Astrocyte of the hippocampus (primary cell): ENCODE measurements around the gene TRIO.

ENCODE experiments used
- DNase-seq: peaks from one replicate; pipeline ENCODE4 v3.0.0; 2011; ENCODE audit warnings: low read depth, low spot score

Gene TRIO

DNA sequence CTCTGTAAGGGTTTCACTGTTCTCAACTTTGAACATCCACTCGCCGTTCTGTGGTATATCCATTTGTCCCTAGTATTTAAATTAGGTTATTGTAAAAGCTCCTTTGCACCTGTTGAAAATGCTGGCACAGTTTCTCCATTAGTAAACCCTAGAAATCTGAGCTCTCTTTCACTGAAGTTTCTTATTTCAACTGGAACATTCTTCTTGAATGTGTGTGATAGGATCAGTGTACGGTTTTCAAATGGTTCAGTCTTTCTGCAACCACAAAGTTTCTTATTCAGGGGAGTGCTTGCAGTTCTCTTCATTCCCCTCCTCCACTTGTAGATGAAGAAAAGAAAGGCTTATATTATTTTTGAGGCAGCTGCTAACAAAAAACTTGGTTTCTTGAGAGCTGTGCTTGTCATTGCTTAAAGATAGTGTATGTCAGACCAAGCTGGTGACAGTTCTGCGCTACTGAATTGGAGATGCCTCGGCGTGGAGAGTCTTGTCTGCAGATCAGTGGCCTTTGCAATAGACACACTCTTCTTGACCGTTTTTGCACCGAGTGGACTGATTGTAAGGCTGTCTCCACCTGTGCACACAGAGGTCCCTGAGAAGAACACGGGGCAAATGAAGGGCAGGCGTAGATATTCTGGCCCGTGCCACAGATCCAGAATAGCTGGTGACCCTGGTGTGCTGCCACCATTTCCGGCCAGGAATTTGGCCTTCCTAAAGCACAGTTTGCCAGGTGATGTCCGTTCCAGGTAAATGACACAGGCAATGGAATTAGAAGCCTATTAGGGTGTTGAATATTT is 102.2 kb downstream of the TRIO start:
- peak; percentile 67 for DNase-seq

DNA sequence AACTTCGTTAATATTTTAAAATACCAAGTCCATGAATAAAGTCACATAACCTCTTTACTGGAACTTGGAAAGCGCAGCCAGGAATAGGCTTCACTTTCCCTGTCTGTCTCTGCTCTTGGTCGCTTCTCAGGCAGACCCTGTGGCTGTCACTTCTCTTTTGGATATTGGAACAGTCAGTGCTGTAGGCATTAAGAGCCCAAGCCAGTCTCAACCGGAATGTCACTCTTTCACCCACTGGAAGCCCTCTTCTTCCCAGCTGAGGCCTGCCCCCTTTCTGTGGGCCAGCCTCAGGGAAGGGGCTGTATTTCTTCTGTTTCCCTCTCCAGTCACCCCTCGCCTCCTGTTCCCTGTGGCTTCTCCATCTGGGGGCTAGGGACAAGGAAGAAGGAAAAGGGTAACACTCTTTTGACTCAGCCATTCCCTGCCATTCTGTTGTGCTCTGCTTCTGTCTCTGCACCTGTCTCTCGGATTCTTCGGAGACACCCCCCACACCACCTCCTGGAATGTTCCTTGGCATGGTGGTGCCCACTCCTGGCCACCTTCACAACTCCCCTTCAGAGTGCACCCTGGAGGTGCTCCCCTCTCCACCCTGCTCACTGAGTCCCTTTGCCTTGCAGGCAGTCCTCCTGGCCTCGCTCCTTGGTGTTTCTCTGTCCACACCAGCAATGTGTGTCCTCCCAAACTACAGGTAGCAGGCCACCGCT is 103.4 kb downstream of the TRIO start:
- no peak for DNase-seq

DNA sequence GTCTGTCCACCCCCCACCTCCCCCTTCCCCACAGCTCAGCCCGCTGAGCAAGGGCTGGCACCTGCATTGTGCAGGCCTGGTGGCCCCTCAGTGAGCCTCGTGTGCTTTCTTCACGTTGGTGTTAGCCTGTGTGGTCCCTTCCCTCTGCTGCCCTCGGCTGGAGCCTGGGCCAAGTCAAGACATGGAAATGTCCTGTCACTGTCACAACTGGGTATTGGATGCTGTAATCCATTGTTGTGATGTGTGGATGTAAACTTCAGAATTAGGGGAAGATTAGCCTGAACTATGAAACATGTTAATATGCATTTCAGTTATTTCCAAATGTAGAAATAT is 103.9 kb downstream of the TRIO start:
- DNase-seq = no peak

DNA sequence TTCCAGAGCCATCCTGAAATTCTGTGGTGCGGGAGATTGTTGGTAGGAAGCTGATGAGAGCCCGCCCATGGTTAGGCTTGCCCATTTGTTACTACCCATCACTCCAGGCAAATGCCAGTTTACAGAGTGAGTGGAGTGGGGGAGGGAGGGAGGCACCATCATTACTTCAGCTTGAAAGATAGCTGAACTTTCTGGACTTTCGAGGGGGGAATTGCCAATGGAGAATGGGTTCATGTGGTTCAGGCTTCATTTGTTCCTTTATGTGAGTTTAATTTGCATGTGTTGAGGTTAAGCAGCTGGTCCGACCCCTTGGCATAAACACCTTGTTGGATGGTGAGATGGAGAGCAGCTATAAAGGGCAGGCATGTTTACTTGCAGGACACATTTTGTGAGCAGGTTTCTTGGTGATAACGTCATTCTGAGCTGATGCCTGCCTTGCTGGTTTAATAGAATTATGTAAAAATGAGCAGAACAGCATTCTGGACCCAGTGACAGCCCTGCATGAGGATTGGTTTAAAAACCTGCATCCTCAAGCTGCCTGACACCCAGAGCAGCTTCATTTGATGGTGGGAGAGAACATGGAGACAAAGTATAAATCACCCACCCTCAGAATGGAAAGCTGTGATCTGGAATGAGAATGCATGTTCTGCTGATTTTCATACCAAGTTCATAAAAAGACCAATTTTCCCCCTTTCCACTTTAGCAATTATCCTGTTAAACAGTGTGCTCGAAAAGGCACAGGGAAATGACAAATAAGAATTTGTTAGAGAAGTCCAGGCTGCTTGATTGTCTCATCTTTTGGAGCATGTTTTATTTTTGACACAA is 106.3 kb downstream of the TRIO start:
- no peak for DNase-seq

DNA sequence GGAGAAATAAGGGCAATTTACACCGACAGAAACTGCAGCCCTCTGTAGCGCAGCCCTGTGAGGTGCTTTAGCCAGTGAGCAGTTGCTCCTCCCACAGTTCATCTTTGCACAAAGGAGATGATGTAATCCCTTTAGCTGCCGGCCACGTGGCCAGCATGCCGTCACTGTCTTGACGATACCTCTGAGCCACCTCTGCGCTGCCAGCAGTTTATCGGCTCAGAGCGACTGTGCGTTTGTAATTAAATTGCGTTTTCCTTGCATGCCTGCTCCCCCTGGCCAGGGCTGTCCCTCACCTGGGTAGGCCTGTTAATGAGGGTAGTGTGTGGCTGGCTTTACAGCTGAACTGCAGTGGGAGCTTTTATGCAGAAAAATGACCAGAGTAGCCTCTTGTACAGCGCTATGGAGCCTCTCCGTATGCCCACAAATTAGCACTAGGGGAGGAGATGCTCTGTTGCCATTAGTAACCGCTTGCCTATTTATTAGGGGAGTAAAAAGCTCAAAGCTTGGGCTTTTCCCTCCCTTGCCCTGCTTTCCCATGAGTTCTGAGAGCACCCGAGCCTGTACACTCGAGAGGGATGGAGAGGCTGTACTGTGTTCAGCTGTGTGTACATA is 107.0 kb downstream of the TRIO start:
- peak; percentile 94 for DNase-seq

DNA sequence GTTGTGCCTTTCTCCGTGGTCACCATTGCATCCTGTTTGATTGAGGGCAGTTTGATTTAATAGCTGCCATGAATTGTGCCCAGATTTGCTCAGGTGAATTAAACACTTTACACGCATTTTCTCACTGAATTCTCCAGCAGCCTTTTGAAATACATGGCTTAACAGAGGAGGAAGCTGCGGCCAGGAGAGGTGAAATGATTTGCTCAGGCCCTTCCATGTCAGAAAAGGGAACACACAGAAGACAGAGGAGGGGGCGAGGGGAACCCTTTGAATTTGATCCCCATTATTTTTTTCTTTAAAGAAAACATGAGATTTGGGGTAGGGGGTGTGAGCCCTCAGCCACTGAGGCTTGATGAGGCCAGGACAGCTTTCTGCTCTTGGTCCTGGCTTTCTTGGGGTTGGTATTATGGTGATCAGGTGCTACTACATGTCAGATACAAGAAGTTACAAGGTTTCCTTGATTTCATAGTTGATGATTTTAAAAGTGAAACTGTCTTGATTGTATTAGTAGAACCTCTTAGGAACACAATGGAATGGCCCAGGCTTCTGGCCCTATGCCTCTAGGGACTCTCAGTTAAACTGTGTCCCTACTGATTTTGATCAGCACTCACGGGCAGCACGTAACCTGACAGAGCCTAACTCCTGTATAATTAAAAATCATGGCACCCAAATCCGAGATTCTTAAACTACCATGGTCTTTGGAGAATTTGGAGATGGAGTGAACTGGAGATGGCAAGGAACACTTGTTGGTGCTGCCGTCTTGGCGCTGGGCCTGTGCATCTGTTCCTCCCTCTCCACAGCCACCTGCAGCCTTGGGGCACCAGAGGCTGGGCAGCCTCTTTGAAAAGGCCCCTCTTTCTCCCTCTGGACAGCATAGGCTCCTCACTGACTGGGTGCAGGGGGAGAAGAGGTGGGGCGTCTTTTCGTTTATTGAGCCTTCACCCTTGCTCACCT is 107.9 kb downstream of the TRIO start:
- DNase-seq = no peak

DNA sequence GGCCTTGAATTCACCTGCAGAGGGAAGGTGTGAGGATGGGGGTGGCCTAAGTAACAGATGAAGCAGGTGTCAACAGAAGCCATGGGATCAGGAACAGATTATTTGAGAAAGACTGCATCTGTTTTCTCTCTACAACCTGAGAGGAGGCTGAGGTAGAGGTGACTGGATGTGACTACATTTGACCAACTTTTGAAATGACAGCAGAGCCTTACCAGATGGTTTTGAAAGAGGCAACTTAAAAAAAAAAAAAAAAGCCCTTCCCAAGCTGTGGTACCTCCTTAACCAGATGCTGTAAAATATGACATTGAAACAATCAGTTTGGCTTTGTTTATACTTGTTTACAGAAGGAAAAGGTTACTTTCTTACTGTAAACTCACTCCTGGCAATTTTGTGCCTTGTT is 108.6 kb downstream of the TRIO start:
- DNase-seq = no peak

DNA sequence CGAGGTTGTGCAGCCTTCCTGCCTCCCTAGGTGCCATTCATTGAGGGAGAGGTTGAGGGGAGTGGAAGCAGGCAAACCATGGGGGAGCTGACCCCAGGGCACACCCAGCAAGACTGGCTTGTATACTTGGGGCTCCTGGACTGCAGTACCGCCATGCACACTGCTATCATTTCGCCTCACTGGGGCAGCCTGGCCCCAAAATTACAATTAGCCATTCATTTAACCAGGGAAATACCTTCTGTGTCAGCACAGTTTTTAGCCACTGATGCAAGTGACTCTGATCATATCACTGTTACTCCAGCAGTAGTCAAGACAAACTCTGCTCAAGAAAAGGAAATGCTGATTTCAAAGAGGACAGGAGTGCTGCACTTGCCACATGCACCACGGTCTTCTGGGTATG is 109.7 kb downstream of the TRIO start:
- no peak for DNase-seq

DNA sequence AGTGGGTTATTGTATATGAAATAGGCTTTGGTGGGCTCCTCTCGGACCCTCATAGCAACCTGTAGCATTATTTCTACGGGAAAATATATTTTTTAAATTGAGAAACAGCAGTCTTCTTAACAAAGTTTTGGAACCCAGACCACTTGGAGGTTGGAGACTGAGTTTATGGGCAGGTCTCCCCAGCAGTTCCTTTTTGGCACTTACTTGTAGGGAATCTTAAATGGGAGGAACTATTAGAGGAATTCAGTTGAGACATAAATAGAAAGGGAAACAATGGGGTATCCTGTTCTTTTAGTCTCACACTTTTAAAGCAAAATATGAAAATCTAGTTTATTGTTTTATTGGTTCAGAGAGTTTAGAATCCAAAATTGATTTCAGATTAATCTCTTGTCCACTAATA is 111.5 kb downstream of the TRIO start:
- no peak for DNase-seq

DNA sequence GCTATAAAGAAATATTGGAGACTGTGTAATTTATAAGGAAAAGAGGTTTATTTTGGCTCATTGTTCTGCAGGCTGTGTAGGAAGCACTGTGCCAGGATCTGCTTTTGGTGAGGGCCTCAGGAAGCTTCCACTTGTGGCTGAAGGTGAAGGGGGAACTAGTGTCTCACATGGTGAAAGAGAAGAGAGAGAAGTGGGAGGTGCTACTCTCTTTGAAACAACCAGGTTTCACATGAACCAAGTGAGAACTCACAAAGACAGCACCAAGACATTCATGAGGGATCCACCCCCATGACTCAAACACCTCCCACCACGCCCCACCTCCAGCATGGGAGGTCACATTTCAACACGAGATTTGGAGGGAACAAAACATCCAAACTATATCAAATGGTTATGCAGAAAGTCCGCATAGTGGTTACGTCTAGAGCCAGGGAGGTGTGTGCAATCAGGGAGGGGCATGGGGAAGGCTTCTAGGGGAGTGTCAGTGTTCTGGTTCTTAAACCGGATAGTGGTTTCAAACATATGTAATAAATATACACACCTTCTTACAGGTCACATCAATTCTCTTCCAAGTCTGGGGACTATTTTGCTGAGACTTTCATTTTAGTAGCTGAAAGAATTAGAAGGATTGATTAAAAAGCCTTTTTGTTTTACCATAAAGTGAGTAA is 113.0 kb downstream of the TRIO start:
- DNase-seq = no peak

DNA sequence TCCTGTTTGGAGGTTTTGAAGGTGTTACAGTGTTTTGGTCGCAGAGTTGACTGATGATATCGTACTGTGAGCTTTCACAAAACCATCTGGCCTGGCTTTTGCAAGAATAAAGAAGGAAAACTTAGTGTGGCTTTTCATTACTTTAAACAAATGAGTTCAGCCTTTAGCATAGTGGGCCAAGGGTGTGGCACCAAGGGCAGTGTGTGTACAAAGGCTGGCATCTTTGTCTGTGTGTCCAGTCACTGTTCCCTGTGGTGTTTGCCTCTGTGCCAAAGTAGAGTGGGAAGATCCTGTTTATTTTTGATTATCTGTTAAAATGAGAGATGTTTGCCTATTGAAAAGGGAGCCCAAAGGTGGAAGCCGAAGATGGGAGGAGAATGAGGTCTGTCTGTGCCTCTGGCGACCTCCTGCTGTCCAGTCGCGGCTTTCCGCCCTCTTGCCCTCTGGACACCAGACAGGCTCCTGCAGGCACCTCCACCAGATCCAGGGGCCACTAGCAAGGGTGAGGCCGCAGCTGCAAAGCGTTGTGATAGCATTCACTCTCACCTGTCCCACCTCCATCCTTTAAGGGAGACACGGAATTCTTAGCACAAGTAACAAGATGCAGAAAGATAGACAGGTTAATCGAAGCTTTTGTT is 113.7 kb downstream of the TRIO start:
- DNase-seq = no peak

DNA sequence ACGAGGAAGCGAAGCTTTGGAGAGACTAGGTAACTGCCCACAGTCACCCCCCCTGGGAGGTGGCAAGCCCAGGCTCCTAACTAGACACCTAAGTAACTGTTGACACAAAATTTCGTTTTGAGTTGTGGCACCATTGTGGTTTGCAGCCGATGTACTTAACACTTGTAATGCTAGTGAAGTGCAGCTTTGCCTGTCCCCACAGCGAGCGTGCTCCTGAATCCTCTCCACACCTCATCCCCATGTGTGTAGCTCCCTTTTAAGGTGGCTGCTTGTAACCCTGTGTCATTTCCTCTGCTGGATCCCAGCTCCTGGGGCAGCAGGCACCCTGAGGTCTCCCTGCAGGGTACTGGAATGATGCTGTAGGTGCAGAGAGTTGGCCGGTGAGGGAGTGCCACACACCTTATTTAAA is 114.9 kb downstream of the TRIO start:
- DNase-seq = no peak

DNA sequence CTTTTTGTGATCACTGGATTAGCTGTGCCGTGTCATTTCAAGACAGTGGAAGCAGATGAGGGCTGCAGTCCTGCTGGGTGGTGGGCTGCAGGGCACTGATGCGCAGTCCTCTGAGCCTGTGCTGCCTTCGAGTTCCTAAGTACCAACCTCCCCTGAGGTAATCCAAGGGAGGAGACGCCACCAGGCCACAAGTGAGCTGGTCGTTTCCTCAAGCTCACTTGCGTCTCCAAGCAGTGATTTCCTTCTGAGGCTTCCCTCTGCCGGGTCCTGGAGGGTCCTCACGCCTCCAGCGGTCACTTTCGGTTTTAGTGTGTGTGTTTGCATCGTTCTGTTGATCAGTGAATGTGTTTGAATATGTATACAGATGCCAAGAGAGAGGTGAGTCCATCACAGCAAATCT is 115.7 kb downstream of the TRIO start:
- peak; percentile 59 for DNase-seq

DNA sequence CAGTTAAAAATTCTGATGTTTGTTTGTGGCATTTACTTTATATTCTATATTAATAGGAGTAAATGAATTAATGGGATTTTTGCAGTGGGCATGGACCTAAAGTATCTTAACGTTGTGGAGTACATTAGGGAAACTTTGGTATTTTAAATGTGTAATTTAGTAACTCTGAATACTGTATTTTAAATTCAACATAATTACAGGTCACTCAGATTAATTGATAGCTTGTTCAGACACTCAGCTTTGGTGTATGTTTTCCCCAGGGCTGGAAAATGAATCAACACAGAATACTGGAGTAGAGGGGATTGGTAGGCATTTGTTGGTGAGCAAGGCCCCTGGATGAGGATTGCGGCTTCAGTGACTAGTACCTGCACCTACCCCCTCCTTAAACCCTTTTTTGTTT is 117.5 kb downstream of the TRIO start:
- DNase-seq = no peak

DNA sequence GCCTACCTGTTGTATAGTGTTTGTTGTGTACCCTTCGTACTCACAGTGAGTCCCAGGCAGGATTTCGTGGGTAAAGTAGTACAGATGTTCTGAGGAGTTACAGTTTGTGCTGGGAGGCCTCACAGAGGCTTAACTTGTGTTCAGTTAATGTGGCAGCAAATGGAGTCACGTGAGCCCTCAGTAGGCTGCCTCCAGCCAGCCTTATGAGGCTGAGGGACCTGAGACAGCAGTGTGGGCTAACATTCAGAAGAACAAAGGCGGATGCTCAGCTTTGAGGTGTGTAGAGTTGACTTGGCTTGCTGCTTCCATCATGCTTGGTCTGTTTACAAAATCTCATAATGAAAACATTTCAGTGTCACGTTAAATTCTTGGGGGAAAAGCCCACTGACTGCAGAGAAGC is 118.1 kb downstream of the TRIO start:
- DNase-seq = no peak

DNA sequence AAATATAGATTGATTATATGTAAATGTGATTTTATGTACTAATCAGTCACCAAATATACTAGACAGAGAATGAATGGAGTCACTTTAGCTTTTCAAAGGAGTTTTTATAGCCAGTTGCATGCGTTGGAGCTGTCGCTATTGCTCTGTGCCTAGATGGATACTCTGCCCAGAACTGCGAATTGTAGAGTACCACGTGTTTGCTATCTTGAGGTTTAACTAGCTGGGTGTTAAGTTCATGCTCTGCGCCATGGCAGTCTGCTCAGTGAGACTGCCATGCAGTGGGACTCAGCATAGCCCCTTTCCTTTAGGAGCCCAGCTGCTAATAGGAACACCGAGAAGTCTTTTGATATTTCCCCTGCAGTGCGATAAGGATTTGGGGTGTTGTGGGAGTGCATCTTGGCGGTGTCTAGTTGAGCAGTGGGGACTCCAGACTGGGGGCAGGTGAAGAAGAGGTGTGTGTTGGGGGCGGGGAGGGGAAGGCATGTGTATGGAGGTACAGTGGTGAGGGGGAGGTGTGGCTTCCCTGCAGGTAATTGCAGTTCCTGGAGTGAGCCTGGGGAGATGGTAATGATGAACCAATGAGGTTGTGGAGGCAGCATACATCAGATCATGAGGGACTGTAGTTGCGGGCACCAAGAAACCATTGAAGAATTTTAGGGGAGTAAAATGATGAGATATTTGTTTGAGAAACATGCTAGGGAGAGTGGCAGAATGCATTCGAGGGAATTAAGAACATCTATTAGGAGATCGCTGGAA is 118.9 kb downstream of the TRIO start:
- DNase-seq = no peak

DNA sequence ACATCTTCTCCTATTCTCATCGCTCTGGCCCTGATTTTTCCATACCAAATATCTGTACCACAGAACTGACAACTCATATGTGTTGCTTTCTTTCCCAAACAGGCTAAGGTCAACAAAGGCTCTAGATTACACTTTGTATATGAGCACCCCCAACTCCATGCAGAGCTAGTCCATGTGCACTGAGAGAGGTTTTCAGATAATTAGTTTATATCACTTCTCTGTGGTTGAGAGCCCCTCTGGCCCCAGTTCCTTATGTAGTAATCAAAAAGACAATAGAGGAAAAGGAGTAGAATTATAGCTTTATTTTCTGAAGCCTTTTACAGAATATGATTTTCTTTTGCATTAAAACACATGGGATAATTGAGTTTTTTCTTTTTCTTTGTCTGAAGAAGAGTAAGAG is 120.0 kb downstream of the TRIO start:
- DNase-seq = no peak

DNA sequence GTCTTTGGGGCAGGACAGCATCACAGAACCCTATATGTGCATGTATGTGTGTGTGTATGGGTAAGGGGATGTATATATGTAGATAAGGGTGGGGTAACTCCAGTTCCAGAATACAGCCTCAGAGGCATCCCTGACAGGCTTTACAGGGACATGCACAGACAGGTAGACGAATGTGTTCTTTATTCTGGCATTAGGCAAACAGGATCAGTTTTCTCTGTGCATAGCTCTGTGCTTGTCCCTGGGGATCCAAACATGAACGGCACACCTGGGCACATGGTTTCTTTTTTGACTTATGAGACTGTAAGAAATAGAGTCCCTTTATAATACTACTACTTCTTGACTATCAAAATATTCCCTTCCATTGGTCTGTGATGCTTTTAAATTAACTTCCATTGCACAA is 120.6 kb downstream of the TRIO start:
- no peak for DNase-seq

DNA sequence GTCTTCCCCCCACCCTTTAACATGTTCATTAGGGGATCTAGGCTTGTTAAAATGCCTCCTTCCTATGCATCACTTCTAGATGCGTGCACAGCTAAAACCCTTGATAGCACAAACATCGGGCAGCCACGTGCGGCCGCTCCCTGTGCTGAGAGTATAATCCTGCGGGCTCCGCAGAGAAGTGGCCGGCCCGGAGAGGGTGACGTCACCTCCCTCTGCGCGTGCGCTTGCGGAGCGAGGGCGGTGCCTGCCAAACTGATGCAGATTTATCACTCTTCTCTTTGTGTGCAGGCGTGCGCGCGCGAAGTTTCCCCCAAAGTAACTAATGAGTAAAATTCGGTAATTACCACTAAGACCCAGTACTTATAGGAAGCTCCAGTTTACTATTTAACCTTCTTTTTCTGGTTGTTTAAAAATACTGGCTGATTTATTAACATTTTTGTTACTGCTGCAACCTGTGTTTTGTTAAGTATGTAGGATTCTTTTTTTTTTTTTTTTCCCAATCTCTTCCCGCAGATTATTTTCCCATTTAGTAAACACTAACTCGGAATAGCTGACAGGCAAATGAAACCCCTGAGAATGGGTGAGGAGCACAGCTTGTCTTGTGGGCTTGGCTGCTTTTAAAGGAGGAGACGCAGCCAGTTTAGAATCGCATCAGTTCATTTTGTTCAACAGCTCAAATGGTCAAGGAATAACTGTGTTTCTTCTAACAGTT is 121.6 kb downstream of the TRIO start:
- DNase-seq = peak; percentile 97
